ENCODE measurements around the gene NDFIP1.
"Not testable (repeated sequence)": the region's sequence is repeated elsewhere in the genome, so short reads cannot be mapped to it uniquely, and the experiment has no call there.

NDFIP1 gene

DNA sequence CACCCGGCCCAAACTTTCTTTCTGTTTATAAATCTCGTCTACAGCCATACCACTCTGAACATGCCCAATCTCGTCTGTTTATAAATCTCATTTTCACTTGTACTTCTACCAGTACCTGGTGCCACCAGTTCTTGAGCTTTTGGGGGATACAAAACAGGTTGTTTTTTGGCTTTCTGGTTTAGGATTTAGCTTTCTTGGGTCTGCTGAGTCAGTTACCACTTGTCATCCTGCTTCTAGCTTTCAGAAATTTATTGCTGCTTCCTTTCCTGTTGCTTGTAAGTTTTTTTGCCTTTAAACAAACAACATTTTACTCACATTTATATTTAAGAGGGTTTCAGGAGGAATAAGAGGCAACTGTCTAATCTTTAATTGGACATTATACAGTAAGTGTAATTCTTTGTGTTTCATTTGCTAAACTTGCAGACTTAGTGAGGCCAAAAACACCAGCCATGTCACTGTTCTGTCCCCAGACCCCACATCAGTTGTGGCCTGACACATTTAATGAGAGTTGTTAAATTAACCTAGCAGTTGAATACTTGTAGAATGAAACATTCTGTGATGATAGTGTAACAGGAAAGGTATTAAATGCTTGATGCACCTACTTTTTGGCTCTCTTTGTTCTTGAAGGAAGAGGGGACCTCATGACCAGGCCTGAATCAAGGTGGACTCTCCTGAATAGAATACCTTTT is 11.8 kb downstream of the NDFIP1 start:
- no peak for DNase-seq

DNA sequence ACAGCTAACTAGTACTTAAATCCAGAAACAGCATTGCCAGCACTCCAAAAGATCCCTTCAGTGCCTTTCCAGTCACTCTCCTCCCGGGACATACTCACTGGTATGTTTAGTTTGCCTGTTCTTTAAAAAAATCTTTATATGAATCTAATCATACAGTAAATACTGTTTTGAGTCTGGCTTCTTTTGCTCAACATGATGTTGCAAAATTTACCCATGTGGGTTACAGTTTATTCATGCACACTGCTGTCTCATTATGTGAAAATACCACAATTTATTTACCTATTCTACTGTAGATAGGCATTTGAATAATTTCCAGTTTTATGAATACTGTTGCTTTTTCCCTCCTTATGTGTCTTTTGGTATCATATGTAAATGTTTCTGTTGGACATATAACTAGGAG is 13.5 kb downstream of the NDFIP1 start:
- no peak for DNase-seq

DNA sequence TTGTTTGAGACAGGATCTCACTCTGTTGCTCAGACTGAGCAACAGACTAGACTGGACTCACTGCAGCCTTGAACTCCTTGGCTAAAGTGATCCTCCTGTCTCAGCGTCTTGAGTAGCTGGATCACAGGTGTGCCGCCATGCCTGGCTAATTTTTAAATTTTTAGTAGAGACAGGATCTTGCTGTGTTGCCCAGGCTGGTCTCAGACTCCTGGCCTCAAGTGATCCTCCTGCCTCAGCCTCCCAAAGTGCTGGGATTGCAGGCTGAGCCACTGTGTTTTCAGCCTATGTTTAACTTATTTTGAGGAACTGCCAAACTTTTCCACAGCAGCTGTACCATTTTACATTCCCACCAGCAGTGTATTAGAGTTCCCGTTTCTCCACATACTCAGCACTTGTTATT is 16.8 kb downstream of the NDFIP1 start:
- DNase-seq: no peak

DNA sequence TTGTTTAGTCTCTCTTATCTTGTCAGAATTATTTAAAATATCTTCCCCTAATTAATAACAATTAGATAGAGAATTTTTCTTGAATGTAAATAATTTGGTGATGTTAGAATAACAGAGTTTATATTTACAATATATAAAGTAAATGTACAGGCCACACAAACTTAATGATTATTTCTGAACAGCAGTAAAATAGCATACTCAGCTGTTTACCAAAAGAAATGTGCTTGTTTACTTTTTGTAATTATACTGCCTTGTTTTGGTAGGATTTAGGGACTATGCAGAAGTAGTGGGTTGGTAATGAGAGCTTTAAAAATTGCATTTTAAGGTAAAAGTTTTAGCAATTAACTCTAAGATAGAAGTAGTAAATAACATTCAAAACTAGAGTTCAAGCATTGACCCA is 17.4 kb downstream of the NDFIP1 start:
- no peak for DNase-seq

DNA sequence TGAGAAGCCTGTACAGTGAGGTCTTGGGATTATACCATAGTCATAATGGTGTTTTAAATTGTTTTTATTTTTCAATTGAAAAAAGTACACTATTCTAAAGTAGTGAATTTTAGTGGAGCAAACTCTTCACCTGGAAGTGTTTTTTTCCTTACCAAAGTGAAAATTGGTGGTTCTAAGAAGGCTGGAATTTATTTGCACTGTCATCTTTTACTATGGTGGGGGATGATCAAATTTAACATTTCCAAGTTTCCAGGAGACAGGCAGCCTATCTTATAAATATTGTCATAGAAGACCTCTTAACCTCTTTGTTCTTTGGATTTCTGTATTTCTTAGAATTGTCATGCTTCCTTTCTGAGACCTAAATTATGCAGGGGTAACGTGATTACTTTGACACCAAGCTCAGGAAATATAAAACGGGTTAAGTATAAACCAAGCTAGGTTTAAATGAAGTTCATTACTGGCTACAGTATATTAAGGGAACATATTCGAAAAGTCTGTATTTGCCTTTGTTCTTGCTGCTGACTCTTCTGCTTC is 20.2 kb downstream of the NDFIP1 start:
- DNase-seq: no peak

DNA sequence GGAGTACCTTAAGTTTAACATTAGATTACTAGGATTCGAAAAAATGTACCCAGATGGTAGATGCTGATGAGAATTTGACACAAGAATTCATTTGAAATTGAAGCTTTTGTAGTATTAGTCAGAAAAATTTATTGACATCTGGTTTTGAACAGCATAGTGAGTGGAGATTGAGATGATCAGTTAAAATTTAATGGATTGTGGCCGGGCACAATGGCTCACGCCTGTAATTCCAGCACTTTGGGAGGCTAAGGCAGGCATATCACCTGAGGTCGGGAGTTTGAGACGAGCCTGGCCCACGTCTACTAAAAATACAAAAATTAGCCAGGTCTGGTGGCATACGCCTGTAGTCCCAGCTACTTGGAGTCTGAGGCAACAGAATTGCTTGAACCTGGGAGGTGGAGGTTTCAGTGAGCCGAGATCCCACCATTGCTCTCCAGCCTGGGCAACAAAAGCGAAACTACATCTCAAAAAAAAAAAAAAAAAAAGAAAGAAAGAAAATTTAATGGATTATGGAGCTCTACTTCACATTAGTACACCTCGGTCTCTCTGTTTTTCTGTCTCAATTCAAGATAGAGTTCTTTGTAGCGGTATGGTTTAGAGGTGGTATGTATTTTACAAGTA is 21.0 kb downstream of the NDFIP1 start:
- no peak for DNase-seq

DNA sequence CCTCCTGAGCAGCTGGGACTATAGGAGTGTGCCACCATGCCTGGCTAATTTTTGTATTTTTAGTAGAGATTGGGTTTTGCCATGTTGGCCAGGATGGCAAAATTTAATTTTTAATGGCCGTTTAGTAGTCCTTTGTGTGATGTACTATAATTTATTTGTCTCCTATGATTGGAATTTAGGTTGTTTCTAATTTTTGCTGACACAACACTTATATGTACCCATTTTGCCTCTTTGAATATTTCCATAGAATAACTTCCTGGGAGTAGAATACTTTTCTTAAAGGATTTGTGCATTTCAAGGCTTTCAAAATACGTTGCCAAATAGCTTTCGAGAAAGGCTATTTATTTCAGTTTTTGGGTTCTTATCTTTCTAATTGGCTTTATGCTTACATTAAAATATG is 22.8 kb downstream of the NDFIP1 start:
- no peak for DNase-seq

DNA sequence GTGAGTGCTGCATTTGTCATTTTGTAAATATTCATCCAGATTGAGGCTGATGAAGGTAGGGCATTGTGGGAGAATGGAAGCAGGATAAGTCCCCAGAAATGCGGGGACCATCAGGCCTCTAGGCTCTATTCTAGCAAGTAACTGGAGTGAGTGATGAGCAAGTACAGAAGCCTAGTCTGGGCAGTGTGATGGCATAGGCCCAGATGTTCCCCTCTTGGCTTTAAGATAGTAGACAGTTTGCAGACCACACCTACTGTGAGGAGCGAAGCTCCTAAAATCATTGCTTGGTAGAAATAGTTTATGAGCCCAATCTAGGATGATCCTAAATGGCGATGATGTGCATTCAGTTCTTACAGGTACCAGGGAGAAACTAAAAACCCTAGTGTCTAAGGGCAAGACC is 24.3 kb downstream of the NDFIP1 start:
- no peak for DNase-seq

DNA sequence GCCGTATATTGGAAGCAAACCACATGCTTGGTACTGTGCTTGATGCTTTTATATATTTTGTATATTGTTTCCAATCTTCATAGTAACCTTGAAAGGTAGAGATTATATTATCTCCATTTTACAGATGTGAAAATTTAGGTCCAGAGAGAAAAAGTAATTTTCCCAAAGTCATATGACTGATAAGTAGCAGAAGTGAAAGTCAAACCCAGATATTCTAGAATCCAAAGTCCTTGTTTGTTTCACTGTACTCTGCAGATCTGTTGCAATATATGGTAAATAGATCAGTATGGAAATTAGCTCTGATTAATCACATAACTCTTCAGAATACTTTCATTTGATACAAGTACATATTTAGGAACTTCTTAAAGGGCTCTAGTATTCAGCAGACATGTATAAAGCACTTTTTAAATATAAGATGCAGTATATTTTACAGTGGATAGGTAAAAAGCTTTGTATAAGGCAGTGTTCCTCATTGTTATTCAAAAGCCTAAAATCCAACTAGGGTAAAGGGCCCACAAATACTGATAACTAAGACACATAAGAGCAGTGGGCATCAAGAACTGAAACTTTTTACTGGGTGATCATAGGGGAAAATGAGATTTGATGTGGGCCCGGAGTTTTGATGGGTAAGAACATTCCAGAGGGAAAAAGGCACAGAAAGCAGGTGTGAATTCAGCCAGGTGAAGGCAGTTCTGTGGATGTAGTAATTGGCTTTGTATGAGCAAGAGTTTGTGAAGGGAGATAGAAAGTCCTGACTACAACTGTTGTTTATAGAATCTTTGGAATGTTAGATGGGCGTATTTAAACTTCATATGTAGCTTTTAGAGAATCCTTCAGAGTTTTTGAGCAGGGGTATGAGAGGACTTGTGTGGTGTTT is 25.0 kb downstream of the NDFIP1 start:
- DNase-seq: no peak

DNA sequence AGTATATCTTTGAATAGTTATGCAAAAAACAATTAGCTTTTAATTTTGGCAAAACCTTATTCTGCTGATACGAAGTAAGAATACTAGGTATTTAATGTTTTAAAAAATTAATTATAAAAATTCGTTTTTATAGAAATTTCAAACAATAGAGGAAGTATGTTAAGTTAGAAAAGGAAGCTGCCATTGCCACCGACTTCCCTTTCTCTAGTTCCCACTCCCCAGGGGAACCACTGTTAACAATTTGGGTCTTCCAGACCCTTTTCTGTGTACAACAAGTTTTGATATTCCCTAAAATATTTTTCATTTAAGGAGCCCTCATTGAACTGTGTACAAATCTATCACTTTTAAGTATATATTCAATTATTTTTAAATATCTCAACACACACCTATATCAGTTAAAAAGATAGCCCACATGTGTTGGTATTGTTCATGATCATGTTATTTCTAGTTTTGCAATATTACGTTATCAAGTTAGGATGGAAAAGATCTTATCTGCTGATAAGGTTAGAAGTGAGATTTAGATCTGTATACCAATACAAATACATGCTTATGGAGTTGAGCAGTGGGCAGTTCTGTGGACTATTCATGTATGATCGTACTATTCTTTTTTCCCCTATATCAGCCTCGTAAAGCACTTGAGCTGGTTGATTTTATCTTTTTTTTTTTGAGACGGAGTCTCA is 25.9 kb downstream of the NDFIP1 start:
- no peak for DNase-seq

DNA sequence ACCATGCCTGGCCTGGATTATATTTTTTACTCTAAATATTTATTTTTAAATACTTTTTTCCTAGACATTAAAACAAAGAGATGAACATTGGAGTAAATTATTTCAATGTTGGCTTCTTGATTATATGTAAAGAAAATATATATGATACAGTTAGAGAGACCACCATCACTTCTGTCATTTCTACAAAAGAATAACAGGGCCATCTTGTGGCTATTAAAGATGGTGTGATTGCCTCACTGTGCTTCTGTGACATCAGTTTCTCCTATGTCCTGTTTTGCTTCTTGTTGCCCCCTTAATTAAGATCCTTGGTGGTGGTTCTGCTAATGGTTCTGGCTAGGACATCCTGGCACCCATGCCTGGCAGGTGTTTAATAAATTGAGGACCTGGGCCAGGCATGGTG is 32.9 kb downstream of the NDFIP1 start:
- no peak for DNase-seq

DNA sequence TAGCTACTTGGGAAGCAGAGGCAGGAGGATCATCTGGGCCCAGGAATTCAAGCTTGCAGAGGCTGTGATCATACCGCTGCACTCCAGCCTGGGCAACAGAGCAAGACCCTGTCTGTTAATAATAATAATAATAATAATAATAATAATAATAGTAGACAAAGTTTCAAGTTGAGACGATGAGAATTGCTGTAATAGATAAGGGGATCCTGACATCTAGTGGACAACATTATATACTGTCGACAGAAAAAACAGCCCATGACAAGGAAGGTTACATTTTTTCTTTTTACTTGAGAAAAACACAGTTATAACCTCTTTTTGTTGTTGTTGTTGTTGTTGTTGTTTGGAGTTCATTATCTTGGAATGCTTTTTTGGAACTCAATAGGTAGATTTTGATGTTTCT is 35.3 kb downstream of the NDFIP1 start:
- no peak for DNase-seq

DNA sequence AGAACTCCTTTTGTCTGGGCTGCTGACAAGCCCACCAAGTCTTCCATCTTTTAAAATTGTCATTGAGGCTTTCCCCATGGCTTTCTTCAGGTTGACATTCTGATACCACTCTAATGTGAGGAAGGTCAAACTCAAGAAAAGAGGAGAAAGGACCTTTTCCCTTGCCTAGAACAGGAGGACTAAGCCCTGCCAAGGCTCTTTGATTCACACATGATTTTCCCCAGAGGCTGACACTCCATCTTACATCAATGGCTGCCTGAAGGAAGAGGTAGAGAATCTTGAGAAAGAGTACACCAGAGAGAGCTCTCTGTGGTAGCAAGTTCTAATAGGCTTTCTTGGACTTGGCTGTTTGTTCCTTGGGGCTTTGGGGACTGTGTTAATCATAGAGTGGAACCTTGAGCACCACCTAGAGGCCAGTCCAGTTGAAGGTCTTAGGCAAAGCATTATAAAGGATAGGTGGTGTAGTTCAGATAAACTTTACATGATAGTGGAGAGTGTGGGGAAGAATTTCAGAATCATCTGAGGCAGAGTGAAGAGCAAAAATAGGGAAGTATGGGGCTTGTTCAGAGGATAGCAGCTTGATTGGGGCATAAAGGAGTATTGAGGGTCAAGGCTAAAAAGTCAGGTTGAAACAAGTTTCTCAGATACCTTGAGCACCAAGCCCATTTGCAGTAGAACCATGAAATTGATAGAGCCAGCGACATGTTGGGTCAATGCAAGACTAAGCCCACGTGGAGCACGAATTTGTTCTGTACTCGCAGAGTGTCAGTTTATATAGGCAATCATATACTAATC is 36.7 kb downstream of the NDFIP1 start:
- peak; percentile 58 for DNase-seq

DNA sequence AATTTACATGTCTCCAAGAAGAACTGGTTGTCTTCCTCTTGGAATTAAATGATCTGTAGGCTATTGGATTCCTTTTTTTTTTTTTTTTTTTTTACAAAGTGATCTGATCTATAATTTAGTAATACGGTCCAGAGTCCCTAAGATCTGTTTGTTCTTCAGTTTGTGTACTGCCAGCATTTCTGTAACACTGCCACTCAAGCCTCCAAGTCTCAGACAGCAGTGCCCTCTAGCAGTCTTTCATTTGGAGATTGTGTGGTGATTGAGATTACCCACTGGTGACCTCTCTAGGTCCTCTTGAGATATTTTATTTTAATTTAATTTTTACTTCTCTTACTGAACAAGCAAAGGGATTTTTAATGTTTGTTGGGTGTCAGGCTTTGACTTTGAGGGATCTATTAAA is 40.8 kb downstream of the NDFIP1 start:
- no peak for DNase-seq

DNA sequence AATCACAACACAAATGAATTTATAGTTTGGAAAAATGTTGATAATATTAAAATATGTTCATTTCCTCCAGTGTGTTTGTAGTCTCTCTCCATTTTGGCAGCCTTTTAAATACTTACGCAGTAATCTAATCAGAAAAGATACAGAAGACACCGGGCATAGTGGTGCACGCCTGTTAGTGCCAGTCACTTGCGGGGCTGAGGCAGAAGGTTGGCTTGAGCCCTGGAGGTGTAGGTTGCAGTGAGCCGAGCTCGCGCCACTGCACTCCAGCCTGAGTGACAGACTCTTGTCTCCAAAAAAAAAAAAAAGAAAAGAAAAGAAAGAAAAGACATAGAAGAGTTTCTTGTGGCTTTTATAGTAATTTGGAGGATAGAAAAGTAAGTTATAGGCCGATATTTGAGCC is 41.9 kb downstream of the NDFIP1 start:
- DNase-seq: no peak

DNA sequence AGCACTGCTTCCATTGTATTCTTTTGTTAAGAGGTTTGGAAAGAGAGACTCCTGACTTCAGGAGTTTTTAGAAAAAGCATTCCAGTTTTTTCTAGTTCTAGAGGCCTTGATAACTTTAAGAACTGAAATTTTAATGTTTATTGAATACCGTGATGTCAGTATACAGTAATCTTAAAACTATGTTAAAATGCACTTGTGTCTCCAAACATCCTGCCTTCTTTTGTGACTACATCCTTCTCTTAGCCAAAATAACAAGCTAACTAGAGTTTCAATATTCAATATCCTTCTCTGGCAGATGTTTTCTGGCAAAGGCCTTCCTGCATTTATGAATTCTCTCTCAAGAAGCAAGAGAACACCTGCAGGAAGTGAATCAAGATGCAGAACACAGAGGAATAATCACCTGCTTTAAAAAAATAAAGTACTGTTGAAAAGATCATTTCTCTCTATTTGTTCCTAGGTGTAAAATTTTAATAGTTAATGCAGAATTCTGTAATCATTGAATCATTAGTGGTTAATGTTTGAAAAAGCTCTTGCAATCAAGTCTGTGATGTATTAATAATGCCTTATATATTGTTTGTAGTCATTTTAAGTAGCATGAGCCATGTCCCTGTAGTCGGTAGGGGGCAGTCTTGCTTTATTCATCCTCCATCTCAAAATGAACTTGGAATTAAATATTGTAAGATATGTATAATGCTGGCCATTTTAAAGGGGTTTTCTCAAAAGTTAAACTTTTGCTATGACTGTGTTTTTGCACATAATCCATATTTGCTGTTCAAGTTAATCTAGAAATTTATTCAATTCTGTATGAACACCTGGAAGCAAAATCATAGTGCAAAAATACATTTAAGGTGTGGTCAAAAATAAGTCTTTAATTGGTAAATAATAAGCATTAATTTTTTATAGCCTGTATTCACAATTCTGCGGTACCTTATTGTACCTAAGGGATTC is 43.1 kb downstream of the NDFIP1 start:
- peak; percentile 61 for DNase-seq

DNA sequence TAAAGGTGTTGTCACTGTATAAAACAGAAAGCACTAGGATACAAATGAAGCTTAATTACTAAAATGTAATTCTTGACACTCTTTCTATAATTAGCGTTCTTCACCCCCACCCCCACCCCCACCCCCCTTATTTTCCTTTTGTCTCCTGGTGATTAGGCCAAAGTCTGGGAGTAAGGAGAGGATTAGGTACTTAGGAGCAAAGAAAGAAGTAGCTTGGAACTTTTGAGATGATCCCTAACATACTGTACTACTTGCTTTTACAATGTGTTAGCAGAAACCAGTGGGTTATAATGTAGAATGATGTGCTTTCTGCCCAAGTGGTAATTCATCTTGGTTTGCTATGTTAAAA is 43.8 kb downstream of the NDFIP1 start:
- DNase-seq: no peak

DNA sequence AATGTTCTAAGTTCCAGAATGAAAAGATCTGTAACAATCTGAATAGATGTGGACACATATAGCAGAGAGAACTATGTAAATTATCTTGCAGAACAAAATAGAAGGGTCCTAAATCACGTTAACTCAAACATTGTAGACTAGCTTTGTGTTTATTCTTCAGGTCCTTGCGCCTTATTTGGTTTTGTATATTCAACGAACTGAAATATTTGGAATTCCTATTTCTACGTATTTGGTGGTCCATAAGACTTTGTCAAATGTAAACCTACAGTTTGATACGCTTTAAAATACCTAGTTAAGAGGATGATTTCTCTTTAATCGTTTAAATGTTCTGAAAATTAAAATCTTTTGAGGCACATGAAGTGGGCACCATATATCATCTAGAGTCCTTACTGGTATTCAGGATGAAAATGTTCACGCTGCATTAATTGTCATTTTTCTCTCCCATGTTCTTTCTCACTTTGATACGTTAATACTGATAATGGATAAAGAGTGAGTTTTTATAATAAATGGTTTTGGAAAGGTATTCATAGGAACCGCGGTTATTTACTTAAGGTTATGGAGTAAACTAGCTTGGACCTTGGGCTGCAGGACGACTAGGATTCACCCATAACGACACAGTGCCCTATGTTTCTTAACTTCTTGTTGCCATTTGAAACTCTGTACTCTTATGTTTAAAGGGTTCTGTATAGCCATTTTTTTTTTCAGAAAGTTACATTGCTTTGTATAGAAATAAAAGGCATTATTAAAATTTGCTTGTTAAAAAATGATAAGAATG is 45.3 kb downstream of the NDFIP1 start:
- DNase-seq: no peak

DNA sequence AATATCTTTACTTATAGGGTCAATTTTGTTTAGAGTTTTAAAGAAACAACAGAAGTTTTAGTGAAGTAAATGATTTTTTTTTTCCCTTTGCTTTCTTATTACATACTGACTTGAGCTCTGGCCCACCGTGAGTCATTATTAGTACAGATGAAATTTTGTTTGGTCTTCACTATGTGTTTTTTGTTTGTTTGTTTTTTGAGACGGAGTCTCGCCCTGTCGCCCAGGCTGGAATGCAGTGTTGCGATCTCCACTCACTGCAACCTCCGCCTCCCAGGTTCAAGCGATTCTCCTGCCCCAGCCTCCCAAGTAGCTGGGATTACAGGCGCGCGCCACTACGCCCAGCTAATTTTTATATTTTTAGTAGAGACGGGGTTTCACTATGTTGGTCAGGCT is 45.9 kb downstream of the NDFIP1 start:
- not testable (repeated sequence) for DNase-seq

DNA sequence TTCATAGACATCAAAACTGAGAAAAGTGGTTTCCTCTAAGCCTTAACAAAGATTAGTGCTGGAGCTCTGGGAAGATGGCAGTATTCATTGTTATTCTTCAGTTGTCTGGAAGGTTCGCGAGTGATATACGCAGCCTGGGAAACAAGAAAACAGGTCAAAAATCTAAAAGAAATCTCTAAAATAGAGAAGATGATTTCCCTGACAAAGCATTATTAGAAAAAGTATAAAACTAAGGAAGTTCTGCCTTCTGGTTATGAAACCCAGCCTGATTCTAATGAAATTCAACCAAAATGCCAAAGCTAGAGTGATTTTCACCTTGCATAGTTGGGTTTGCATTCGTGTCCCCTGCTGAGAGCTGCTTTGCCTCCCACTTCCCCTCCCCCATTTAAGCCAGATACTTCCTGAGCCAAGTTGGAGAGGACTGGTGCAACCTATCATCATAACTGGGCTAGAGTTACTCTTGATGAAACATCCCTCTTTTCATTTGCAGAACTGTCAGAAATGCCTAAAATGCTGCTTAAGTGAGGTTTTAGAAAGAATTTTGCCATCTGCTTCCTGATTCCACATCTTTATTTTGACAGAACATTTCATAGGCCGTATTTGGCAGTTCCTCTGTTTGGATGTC is 48.4 kb downstream of the NDFIP1 start:
- DNase-seq: no peak
